ENCODE measurements around the gene GPR180. TPM values are rescaled to one million over a fixed set of nuclear protein-coding genes. Genes with fewer than 3 reads are reported as not detected.

Gene GPR180
- total RNA-seq, 1 donor from 2014 or later, result 2.3 TPM

- no peak overlapping the region for H3K27ac ChIP-seq
- H3K36me3 ChIP-seq, result no peaks in the 10 kb centered on the region
- H3K4me1 ChIP-seq, result no peaks in the 10 kb centered on the region
- H3K4me3 ChIP-seq, result no peak overlapping the region
- intact Hi-C loops (cut with DNase I), result no loop called here
- no peak for TF ChIP-seq CTCF (IDR thresholded peaks at IDR 0.05)
- no peak for DNase-seq (ENCODE audit: low spot score in 2 of 2)
- no peaks in the 10 kb centered on the region for H3K27me3 ChIP-seq
- H3K9me3 ChIP-seq, result no peaks in the 10 kb centered on the region
Observed at GRCh38 chr13:94678845-94679244, 77.2 kb downstream of the GPR180 start.

- Histone ChIP-seq H3K9me3 (no peaks in the 10 kb centered on the region), H3K27me3 (no peaks in the 10 kb centered on the region), H3K36me3 (no peaks in the 10 kb centered on the region), H3K27ac (no peak overlapping the region), H3K4me3 (no peak overlapping the region), H3K4me1 (no peaks in the 10 kb centered on the region)
- intact Hi-C loops (cut with DNase I), result no loop called here
- no peak for DNase-seq (ENCODE audit: low spot score in 2 of 2)
- no peak for TF ChIP-seq CTCF (IDR thresholded peaks at IDR 0.05)
Observed at GRCh38 chr13:94679614-94680013, 78.0 kb downstream of the GPR180 start.

- no peaks in the 10 kb centered on the region for H3K4me1 ChIP-seq
- no peak overlapping the region for H3K4me3 ChIP-seq
- H3K27ac ChIP-seq, result no peak overlapping the region
- intact Hi-C loops (cut with DNase I), result no loop called here
- H3K9me3 ChIP-seq, result no peaks in the 10 kb centered on the region
- no peaks in the 10 kb centered on the region for H3K36me3 ChIP-seq
- DNase-seq (ENCODE audit: low spot score in 2 of 2), result no peak
- TF ChIP-seq CTCF (IDR thresholded peaks at IDR 0.05), result no peak
- no peaks in the 10 kb centered on the region for H3K27me3 ChIP-seq
Observed at GRCh38 chr13:94682229-94682628, 80.6 kb downstream of the GPR180 start.

- DNase-seq (ENCODE audit: low spot score in 2 of 2), result no peak
- H3K4me1 ChIP-seq, result no peaks in the 10 kb centered on the region
- no peaks in the 10 kb centered on the region for H3K27me3 ChIP-seq
- no peak for TF ChIP-seq CTCF (IDR thresholded peaks at IDR 0.05)
- intact Hi-C loops (cut with DNase I), result no loop called here
- no peaks in the 10 kb centered on the region for H3K36me3 ChIP-seq
- no peak overlapping the region for H3K27ac ChIP-seq
- H3K9me3 ChIP-seq, result no peaks in the 10 kb centered on the region
- no peak overlapping the region for H3K4me3 ChIP-seq
Observed at GRCh38 chr13:94683409-94683808, 81.8 kb downstream of the GPR180 start.

Other genes with a start within 250 kb of the GPR180 start
- gene DCT, start 122.2 kb upstream of the GPR180 start, total RNA-seq, result not detected
- gene TGDS, start 5.7 kb upstream of the GPR180 start, total RNA-seq, result 22.6 TPM
- gene SOX21, start 110.7 kb downstream of the GPR180 start, total RNA-seq, result not detected

Data from ascending aorta (tissue), 2 donors.